Loucy (cell line): ENCODE data around the gene CDH4.

ENCODE experiments used
- H2AFZ ChIP-seq: fragments of 200-600 bp; sonication (generic); 2 replicates; pipeline ENCODE4 v1.6.0; 2016; ENCODE audit warnings: antibody characterized with exemption, mild to moderate bottlenecking, low read length, moderate library complexity
- H3F3A ChIP-seq: fragments of 200-600 bp; 2 replicates; pipeline ENCODE4 v1.6.0; 2016; ENCODE audit warnings: antibody characterized with exemption, low read depth, mild to moderate bottlenecking
- H3K27me3 ChIP-seq: fragments of 200-600 bp; sonication (generic); 2 replicates; pipeline ENCODE4 v1.6.1; 2014; ENCODE audit warnings: low read length, mild to moderate bottlenecking; ENCODE audit not compliant: insufficient read depth, poor library complexity, severe bottlenecking
- H3K36me3 ChIP-seq: fragments of 200-600 bp; sonication (generic); 2 replicates; pipeline ENCODE4 v1.6.1; 2016; ENCODE audit warnings: low read length; ENCODE audit not compliant: insufficient read depth
- H3K4me1 ChIP-seq: fragments of 200-600 bp; sonication (generic); 2 replicates; pipeline ENCODE4 v1.5.1; 2014; ENCODE audit warnings: low read length, mild to moderate bottlenecking; ENCODE audit not compliant: insufficient read depth, poor library complexity, severe bottlenecking
- H3K4me2 ChIP-seq: fragments of 200-600 bp; sonication (generic); 2 replicates; pipeline ENCODE4 v1.6.0; 2014; ENCODE audit warnings: antibody characterized with exemption, low read length, low read depth, mild to moderate bottlenecking; ENCODE audit not compliant: poor library complexity, severe bottlenecking
- H3K4me3 ChIP-seq: fragments of 200-600 bp; sonication (generic); 2 replicates; pipeline ENCODE4 v1.5.1; 2014; ENCODE audit warnings: low read length, mild to moderate bottlenecking, mixed read lengths; ENCODE audit not compliant: poor library complexity, severe bottlenecking
- H3K79me2 ChIP-seq: fragments of 200-600 bp; sonication (generic); 2 replicates; pipeline ENCODE4 v1.6.1; 2014; ENCODE audit warnings: low read length; ENCODE audit not compliant: insufficient read depth
- H3K9ac ChIP-seq: fragments of 200-600 bp; sonication (generic); 2 replicates; pipeline ENCODE4 v1.6.0; 2014; ENCODE audit warnings: mild to moderate bottlenecking, low read depth, low read length, moderate library complexity; ENCODE audit not compliant: poor library complexity, severe bottlenecking
- H3K9me2 ChIP-seq: fragments of 200-600 bp; sonication (generic); replicated peaks from 2 replicates; pipeline ENCODE4 v1.6.1; 2016; ENCODE audit warnings: low read depth, low read length, mixed read lengths
- H3K9me3 ChIP-seq: fragments of 200-600 bp; sonication (generic); 2 replicates; pipeline ENCODE4 v1.6.1; 2014; ENCODE audit warnings: mild to moderate bottlenecking, antibody characterized with exemption, low read length, low read depth; ENCODE audit not compliant: insufficient read depth
- H4K20me1 ChIP-seq: fragments of 200-600 bp; sonication (generic); 2 replicates; pipeline ENCODE4 v1.6.0; 2014; ENCODE audit warnings: antibody characterized with exemption, low read length, mild to moderate bottlenecking; ENCODE audit not compliant: insufficient read depth, poor library complexity, severe bottlenecking
- CTCF ChIP-seq: fragments of 200-600 bp; sonication (generic); conservative IDR thresholded peaks from 2 replicates; pipeline ENCODE4 v1.5.1; 2014; ENCODE audit warnings: mild to moderate bottlenecking, antibody characterized with exemption, low read length
- EZH2phosphoT487 ChIP-seq: fragments of 200-600 bp; IDR thresholded peaks from 2 replicates; pipeline ENCODE4 v1.6.1; 2018; ENCODE audit warnings: antibody characterized with exemption, mild to moderate bottlenecking, moderate library complexity, borderline replicate concordance

Gene CDH4

DNA sequence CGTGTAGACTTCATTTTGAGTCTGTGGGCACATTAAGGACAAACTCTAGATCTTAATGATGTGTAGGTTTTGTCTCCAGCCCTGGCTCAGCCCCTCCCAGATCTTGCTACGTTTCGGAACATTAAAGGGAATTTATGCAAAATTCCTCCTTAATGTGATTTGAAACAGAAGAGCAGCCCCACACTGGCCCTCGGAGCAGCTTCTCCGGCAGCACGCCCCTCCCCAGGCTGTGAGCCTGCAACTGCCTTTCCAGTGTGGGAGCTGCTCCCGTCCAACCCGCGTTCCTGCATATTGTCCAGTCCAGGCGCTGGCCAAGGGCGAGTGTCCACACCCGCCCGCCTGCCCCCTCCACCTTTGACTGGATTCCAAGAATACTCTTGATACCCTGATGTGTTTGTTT, 556.4 kb downstream of the CDH4 start:
- H2AFZ ChIP-seq = no peak overlapping the region
- no peaks in the 10 kb centered on the region for H3K4me1 ChIP-seq
- no peak overlapping the region for H3K9ac ChIP-seq
- no peaks in the 10 kb centered on the region for H3F3A ChIP-seq
- no peaks in the 10 kb centered on the region for H3K9me3 ChIP-seq
- no peaks in the 10 kb centered on the region for H3K79me2 ChIP-seq
- H4K20me1 ChIP-seq = no peaks in the 10 kb centered on the region
- no peaks in the 10 kb centered on the region for H3K27me3 ChIP-seq
- no peak overlapping the region for H3K4me2 ChIP-seq
- no peaks in the 10 kb centered on the region for H3K9me2 ChIP-seq
- H3K4me3 ChIP-seq = no peak overlapping the region
- TF ChIP-seq CTCF (no peak), EZH2phosphoT487 (no peak)
- H3K36me3 ChIP-seq = no peaks in the 10 kb centered on the region; the same call in 1 of the 2 replicates

DNA sequence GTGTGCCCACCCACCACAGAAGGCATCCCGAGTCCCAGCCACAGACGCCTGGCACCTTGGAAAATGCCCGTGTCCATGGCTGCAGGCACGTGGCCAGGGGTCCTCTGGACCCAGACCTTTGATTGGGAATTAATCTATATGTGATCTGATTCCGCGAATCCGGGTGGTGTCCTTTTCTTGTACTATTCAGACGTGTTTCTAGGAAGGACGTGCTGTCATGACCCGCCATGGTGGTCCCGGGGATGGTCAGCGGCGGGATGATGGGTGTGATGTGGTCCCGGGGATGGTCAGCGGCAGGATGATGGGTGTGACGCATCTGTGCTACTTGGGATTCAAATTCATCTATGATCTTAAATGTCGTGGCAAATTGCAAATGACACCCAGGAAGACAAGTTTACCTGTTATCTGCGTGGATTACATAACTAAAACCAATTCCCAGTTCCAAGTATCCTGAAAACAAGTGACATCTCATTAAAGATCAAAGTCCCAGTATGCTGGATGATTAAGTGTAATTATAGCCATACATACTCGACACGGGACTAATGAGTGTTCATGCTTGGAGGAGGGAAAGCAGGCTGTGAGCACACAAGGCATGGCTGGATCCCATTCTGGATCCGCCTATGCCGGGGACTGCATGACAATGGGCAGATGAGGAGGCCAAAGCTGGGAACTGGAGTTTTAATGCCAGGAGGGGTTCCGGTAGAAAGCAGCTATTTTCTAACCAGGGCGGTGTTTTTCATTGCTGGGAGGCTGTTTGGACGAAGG, 557.1 kb downstream of the CDH4 start:
- no peaks in the 10 kb centered on the region for H3K27me3 ChIP-seq
- TF ChIP-seq CTCF (no peak), EZH2phosphoT487 (no peak)
- H3K36me3 ChIP-seq = no peaks in the 10 kb centered on the region
- no peaks in the 10 kb centered on the region for H3K9me3 ChIP-seq
- H3F3A ChIP-seq = no peaks in the 10 kb centered on the region
- no peak overlapping the region for H3K4me3 ChIP-seq
- no peaks in the 10 kb centered on the region for H3K79me2 ChIP-seq
- no peaks in the 10 kb centered on the region for H3K9me2 ChIP-seq
- H3K4me2 ChIP-seq = no peak overlapping the region
- no peaks in the 10 kb centered on the region for H4K20me1 ChIP-seq
- H3K9ac ChIP-seq = no peak overlapping the region
- H2AFZ ChIP-seq = no peak overlapping the region
- no peaks in the 10 kb centered on the region for H3K4me1 ChIP-seq

- H4K20me1 ChIP-seq = no peaks in the 10 kb centered on the region
- H3K9me3 ChIP-seq = no peaks in the 10 kb centered on the region
- no peak overlapping the region for H2AFZ ChIP-seq
- no peaks in the 10 kb centered on the region for H3F3A ChIP-seq
- H3K4me1 ChIP-seq = no peaks in the 10 kb centered on the region
- no peaks in the 10 kb centered on the region for H3K9me2 ChIP-seq
- H3K4me3 ChIP-seq = no peak overlapping the region
- H3K27me3 ChIP-seq = no peaks in the 10 kb centered on the region
- H3K4me2 ChIP-seq = no peak overlapping the region
- H3K9ac ChIP-seq = no peak overlapping the region
- TF ChIP-seq EZH2phosphoT487 = no peak
- TF ChIP-seq CTCF = no peak
- no peaks in the 10 kb centered on the region for H3K36me3 ChIP-seq
- no peaks in the 10 kb centered on the region for H3K79me2 ChIP-seq
Observed at GRCh38 chr20:61810066-61810737, 558.1 kb downstream of the CDH4 start.
